ENCODE data around the gene TMEM250. TPM values are rescaled to one million over a fixed set of nuclear protein-coding genes. Genes with fewer than 3 reads are reported as not detected.

TMEM250 gene
- total and polyA plus RNA-seq, 9 of the 15 experiments (the other 6 are each of a cell fraction or from before 2014, with no cell fraction given) = 0.32 to 44.6 (median 12.2) TPM

DNA sequence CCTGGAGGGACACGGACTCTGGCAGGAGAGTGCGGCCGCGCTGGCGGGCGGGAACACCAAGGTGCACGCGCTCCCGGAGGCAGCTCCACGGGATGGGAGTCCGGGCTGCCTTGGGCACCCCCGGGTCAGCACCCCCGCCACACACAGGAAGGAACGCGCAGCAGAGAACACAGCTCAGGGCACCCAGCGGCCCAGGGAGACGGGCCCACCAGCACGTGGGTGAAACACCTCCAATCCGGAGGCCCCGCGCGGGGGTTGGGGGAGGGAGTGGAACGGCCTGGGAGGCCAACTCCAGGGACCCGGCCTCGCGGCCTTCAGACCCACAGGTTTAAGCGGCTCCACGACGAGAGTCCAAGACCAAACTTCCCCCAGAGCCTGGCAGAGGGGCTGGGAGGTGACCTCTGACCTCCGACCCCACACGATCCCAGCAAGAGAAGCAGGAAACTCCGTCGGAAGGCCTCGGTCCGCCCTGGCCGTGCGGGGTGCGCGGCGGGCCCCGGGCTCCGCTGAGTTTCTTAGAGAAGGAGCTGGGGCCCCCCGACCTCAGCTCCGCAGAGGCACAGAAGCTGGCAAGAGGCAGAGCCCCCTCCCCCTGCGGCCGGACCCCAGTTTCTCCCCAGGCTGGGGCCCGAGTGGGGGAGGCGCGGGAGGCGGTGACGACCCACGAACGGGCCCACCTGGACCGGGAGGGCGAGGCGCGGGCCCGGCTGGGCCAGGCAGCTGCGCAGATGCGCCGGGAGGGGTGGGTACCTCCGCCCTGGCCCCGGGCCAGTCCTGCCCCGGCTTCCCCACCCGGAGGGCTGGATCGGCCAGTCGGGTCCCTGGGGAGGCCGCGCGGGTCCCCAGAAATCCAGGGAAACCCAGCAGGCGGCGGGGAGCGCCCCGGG is 24.4 kb downstream of the TMEM250 start (continued):
- TF ChIP-seq, protein P1, sequence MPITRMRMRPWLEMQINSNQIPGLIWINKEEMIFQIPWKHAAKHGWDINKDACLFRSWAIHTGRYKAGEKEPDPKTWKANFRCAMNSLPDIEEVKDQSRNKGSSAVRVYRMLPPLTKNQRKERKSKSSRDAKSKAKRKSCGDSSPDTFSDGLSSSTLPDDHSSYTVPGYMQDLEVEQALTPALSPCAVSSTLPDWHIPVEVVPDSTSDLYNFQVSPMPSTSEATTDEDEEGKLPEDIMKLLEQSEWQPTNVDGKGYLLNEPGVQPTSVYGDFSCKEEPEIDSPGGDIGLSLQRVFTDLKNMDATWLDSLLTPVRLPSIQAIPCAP (CRISPR knock-in tag; IDR thresholded peaks at IDR 0.05; ENCODE audit: borderline replicate concordance) = no peak
- TF ChIP-seq RBM39 (optimal IDR thresholded peaks at IDR 0.05; ENCODE audit: low read depth, low read length) (no peak), ZNF766 (CRISPR knock-in tag; conservative IDR thresholded peaks at IDR 0.05) (0 out of 2 replicates have a peak, but pooled peaks have one; percentile 11), ZNF584 (CRISPR knock-in tag; IDR thresholded peaks at IDR 0.05; ENCODE audit: low read depth) (no peak), BRD4 (IDR thresholded peaks at IDR 0.05) (no peak), SMC3 (conservative IDR thresholded peaks at IDR 0.05; ENCODE audit: insufficient read depth, low read depth, low read length) (no peak), SRSF1 (IDR thresholded peaks at IDR 0.05; ENCODE audit: low read depth, low read length) (no peak), HDAC1 (IDR thresholded peaks at IDR 0.05) (peak in 1 of 2 experiments; percentile 40; a peak in 2 of 4 replicates), EGR1 (conservative IDR thresholded peaks at IDR 0.05) (peak; percentile 38; the same call in 1 of the 2 replicates), KLF10 (CRISPR knock-in tag; IDR thresholded peaks at IDR 0.05) (no peak), FOXJ2 (tag; IDR thresholded peaks at IDR 0.05) (no peak), TAF7 (tag; IDR thresholded peaks at IDR 0.05) (no peak), ZNF695 (CRISPR knock-in tag; IDR thresholded peaks at IDR 0.05) (no peak), HDAC8 (tag; IDR thresholded peaks at IDR 0.05) (0 out of 2 replicates have a peak, but pooled peaks have one; percentile 29), SREBF1 (IDR thresholded peaks at IDR 0.05; ENCODE audit: borderline replicate concordance, low read depth, low read length) (no peak), KDM4B (IDR thresholded peaks at IDR 0.05; ENCODE audit: borderline replicate concordance in 2 of 2, low read depth in 1 of 2) (no peak), BRF1 (IDR thresholded peaks at IDR 0.05; ENCODE audit: borderline replicate concordance, extremely low read depth, insufficient read length) (no peak), TARDBP (IDR thresholded peaks at IDR 0.05) (no peak), ZBTB17 (CRISPR knock-in tag; IDR thresholded peaks at IDR 0.05) (no peak), CBX3 (IDR thresholded peaks at IDR 0.05; ENCODE audit: borderline replicate concordance in 1 of 2, low read length in 2 of 2) (peak in 1 of 2 experiments; percentile 39; a peak in 1 of 3 replicates)
- TF ChIP-seq, protein P2, sequence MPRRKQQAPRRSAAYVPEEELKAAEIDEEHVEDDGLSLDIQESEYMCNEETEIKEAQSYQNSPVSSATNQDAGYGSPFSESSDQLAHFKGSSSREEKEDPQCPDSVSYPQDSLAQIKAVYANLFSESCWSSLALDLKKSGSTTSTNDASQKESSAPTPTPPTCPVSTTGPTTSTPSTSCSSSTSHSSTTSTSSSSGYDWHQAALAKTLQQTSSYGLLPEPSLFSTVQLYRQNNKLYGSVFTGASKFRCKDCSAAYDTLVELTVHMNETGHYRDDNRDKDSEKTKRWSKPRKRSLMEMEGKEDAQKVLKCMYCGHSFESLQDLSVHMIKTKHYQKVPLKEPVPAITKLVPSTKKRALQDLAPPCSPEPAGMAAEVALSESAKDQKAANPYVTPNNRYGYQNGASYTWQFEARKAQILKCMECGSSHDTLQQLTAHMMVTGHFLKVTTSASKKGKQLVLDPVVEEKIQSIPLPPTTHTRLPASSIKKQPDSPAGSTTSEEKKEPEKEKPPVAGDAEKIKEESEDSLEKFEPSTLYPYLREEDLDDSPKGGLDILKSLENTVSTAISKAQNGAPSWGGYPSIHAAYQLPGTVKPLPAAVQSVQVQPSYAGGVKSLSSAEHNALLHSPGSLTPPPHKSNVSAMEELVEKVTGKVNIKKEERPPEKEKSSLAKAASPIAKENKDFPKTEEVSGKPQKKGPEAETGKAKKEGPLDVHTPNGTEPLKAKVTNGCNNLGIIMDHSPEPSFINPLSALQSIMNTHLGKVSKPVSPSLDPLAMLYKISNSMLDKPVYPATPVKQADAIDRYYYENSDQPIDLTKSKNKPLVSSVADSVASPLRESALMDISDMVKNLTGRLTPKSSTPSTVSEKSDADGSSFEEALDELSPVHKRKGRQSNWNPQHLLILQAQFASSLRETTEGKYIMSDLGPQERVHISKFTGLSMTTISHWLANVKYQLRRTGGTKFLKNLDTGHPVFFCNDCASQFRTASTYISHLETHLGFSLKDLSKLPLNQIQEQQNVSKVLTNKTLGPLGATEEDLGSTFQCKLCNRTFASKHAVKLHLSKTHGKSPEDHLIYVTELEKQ (CRISPR knock-in tag; IDR thresholded peaks at IDR 0.05) = no peak
- TF ChIP-seq, protein P3, sequence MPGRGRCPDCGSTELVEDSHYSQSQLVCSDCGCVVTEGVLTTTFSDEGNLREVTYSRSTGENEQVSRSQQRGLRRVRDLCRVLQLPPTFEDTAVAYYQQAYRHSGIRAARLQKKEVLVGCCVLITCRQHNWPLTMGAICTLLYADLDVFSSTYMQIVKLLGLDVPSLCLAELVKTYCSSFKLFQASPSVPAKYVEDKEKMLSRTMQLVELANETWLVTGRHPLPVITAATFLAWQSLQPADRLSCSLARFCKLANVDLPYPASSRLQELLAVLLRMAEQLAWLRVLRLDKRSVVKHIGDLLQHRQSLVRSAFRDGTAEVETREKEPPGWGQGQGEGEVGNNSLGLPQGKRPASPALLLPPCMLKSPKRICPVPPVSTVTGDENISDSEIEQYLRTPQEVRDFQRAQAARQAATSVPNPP (IDR thresholded peaks at IDR 0.05; ENCODE audit: borderline replicate concordance, insufficient read depth, insufficient read length) = no peak
